Right lobe of liver (tissue), 6 donors: ENCODE measurements around the gene HOMER2. TPM values are rescaled to one million over a fixed set of nuclear protein-coding genes. Genes with fewer than 3 reads are reported as not detected.

Source experiments
- ATAC-seq, 4 donors: fragments of 200-7000 bp; cut with Tn5 transposase; one replicate each; pipeline ENCODE4 v1.9.1; 2020; ENCODE audit warnings: mild to moderate bottlenecking in 4 of 4, moderate library complexity in 4 of 4
- DNase-seq, 3 donors: peaks; one replicate each; pipeline ENCODE4 v3.0.0-alpha.2; 2020
- H3K27ac ChIP-seq, 3 donors: fragments of 200-600 bp; one replicate each; pipeline ENCODE4 v1.8.0; 2022
- H3K27me3 ChIP-seq, 2 donors: fragments of 200-600 bp; one replicate each; pipeline ENCODE4 v1.8.0; 2022
- H3K36me3 ChIP-seq, 4 donors: fragments of 200-600 bp; sonication (generic) in 1 of 4; one replicate each; pipeline versions ENCODE4 v1.5.1 to v1.8.0; 2017 to 2022; ENCODE audit warnings: control low read depth in 1 of 4
- H3K4me1 ChIP-seq, 4 donors: fragments of 200-600 bp; sonication (generic) in 1 of 4; one replicate each; pipeline versions ENCODE4 v1.5.1 to v1.8.0; 2017 to 2022; ENCODE audit warnings: control low read depth in 1 of 4
- H3K4me3 ChIP-seq, 3 donors: fragments of 200-600 bp; one replicate each; pipeline ENCODE4 v1.8.0; 2022
- H3K9me3 ChIP-seq, 4 donors: fragments of 200-600 bp; sonication (generic) in 1 of 4; one replicate each; pipeline versions ENCODE4 v1.5.1 to v1.8.0; 2017 to 2022; ENCODE audit warnings: control low read depth in 1 of 4
- POLR2A ChIP-seq: fragments of 450-650 bp; IDR thresholded peaks from one replicate; pipeline ENCODE4 v1.6.1; 2017; ENCODE audit warnings: antibody characterized with exemption, mild to moderate bottlenecking
- WGBS: methylation state at CpG from one replicate; pipeline ENCODE4 v1.1.6; 2018; ENCODE audit warnings: low coverage, low lambda C conversion rate; ENCODE audit not compliant: insufficient coverage; ENCODE audit errors: missing lambda C conversion rate; 5-methylcytosine and 5-hydroxymethylcytosine counted together
- intact Hi-C, 2 donors: fragments of 100-400 bp; cut with DNase I; formaldehyde crosslinking; loops; one replicate each; pipeline versions ENCODE4 v1.11.2 to v1.14.1; 2022
- total RNA-seq, 6 experiments: library from RNA; depleted of rRNA in 2 of 6; stranded (reverse); fragments of >200 nt in 2 of 6; fragmentation: NEBNext Ultra II Directional in 3 of 6; extraction: Animal tissue kit (Norgen Biotek cat#: 25700) in 3 of 6; gene quantifications; one replicate each; pipeline versions ENCODE4 v1.1.0 to v1.2.4, GENCODE V29; 2016 to 2023
- TF ChIP-seq, protein P1 (sequence below), 4 donors: fragments of 200-600 bp in 3 of 4; fragments of 450-650 bp in 1 of 4; IDR thresholded peaks; one replicate each; pipeline versions ENCODE4 v1.5.1 to v1.8.0; 2016 to 2022; ENCODE audit warnings: antibody characterized with exemption in 4 of 4, mild to moderate bottlenecking in 2 of 4
- donor health status: DM: no; HTN: yes; CAD: no.
- donor health status: DM: no; HTN: no; CAD: no.
- donor health status: DM: no; HTN: no; CAD: no.
- donor health status: DM: no; HTN: yes; CAD: no.
- donor health status: DM: no; HTN: yes; CAD: no.

HOMER2 gene
- total RNA-seq, 6 experiments from 2014 or later = 16.8 to 66.2 (median 60.7) TPM

- TF ChIP-seq, protein P1, sequence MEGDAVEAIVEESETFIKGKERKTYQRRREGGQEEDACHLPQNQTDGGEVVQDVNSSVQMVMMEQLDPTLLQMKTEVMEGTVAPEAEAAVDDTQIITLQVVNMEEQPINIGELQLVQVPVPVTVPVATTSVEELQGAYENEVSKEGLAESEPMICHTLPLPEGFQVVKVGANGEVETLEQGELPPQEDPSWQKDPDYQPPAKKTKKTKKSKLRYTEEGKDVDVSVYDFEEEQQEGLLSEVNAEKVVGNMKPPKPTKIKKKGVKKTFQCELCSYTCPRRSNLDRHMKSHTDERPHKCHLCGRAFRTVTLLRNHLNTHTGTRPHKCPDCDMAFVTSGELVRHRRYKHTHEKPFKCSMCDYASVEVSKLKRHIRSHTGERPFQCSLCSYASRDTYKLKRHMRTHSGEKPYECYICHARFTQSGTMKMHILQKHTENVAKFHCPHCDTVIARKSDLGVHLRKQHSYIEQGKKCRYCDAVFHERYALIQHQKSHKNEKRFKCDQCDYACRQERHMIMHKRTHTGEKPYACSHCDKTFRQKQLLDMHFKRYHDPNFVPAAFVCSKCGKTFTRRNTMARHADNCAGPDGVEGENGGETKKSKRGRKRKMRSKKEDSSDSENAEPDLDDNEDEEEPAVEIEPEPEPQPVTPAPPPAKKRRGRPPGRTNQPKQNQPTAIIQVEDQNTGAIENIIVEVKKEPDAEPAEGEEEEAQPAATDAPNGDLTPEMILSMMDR (IDR thresholded peaks at IDR 0.05) = no peak
- TF ChIP-seq POLR2A = no peak
- WGBS = 86% methylated on average over 6 of the region's 6 CpGs
- Histone ChIP-seq H3K36me3 (no peaks in the 10 kb centered on the region), H3K9me3 (no peaks in the 10 kb centered on the region), H3K4me3 (no peak overlapping the region), H3K27me3 (no peaks in the 10 kb centered on the region), H3K4me1 (no peaks in the 10 kb centered on the region), H3K27ac (no peak overlapping the region)
- ATAC-seq (peak in 1 of 4 donors; percentile 27), DNase-seq (no peak)
- intact Hi-C loops = no loop called here
Measured at GRCh38 chr15:82880704-82881103, 71.8 kb downstream of the HOMER2 start.

- peaks cover 0 to 8% (median 0%) of the 10 kb centered on the region in 4 donors for H3K36me3 ChIP-seq
- intact Hi-C loops = no loop called here
- H3K27me3 ChIP-seq = no peaks in the 10 kb centered on the region
- ATAC-seq (no peak), DNase-seq (no peak)
- H3K9me3 ChIP-seq = no peaks in the 10 kb centered on the region
- 81% methylated on average over 5 of the region's 5 CpGs for WGBS
- no peak for TF ChIP-seq POLR2A
- no peaks in the 10 kb centered on the region for H3K4me1 ChIP-seq
- H3K27ac ChIP-seq = no peak overlapping the region
- no peak overlapping the region for H3K4me3 ChIP-seq
Measured at GRCh38 chr15:82878325-82878724, 74.2 kb downstream of the HOMER2 start.

- Histone ChIP-seq H3K36me3 (peaks cover 0 to 8% (median 0%) of the 10 kb centered on the region in 4 donors), H3K27me3 (no peaks in the 10 kb centered on the region), H3K27ac (no peak overlapping the region), H3K4me1 (no peaks in the 10 kb centered on the region), H3K4me3 (no peak overlapping the region), H3K9me3 (no peaks in the 10 kb centered on the region)
- ATAC-seq (no peak), DNase-seq (no peak)
- intact Hi-C loops = no loop called here
- WGBS = 83% methylated on average over 1 of the region's 2 CpGs
- TF ChIP-seq POLR2A = no peak
- TF ChIP-seq, protein P1 (IDR thresholded peaks at IDR 0.05) = no peak
Measured at GRCh38 chr15:82877825-82878224, 74.7 kb downstream of the HOMER2 start.

- intact Hi-C loops = no loop called here
- Histone ChIP-seq H3K36me3 (peaks cover 0 to 8% (median 0%) of the 10 kb centered on the region in 4 donors), H3K27ac (no peak overlapping the region), H3K4me1 (peaks cover 0 to 14% (median 0%) of the 10 kb centered on the region in 4 donors), H3K27me3 (no peaks in the 10 kb centered on the region), H3K4me3 (no peak overlapping the region), H3K9me3 (no peaks in the 10 kb centered on the region)
- ATAC-seq (no peak), DNase-seq (no peak)
- TF ChIP-seq, protein P1 (IDR thresholded peaks at IDR 0.05) = no peak
- TF ChIP-seq POLR2A = no peak
- WGBS = 96% methylated on average over 7 of the region's 7 CpGs
Measured at GRCh38 chr15:82875411-82876003, 77.0 kb downstream of the HOMER2 start.

DNA sequence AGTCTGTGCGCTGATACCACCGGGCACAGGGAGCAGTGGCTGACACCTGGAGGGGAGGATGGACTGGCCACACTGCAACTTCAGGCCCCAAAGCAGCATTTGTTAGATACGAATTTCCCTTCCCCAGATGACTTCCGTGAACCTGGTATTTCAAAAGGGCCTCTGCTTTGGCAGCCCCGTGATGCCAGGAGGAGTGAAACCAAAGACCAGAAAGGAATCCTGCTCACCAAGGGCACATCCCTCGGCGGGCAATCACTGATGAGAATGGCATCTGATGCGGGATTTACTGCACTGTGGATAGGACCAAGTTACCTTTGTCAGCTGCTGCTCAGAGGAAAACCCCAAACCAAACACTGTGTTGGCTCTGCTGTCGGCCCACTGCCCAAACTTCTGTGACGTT lies 77.6 kb downstream of the HOMER2 start:
- Histone ChIP-seq H3K27me3 (no peaks in the 10 kb centered on the region), H3K9me3 (no peaks in the 10 kb centered on the region), H3K4me1 (peaks cover 0 to 14% (median 0%) of the 10 kb centered on the region in 4 donors), H3K36me3 (peaks cover 0 to 8% (median 0%) of the 10 kb centered on the region in 4 donors), H3K4me3 (no peak overlapping the region), H3K27ac (no peak overlapping the region)
- DNase-seq (no peak), ATAC-seq (no peak)
- TF ChIP-seq POLR2A = no peak
- TF ChIP-seq, protein P1 (IDR thresholded peaks at IDR 0.05) = no peak
- WGBS = 81% methylated on average over 4 of the region's 10 CpGs
- intact Hi-C loops = no loop called here
